GM21447 (cell line): Measurements from ENCODE around the gene PRR15.
"Not testable (repeated sequence)": the region's sequence is repeated elsewhere in the genome, so short reads cannot be mapped to it uniquely, and the experiment has no call there.

Experiments
- ATAC-seq: cut with Tn5 transposase; IDR thresholded peaks from one replicate; pipeline ENCODE4 v1.9.1; 2021; ENCODE audit not compliant: unreplicated experiment

PRR15 gene, protein sequence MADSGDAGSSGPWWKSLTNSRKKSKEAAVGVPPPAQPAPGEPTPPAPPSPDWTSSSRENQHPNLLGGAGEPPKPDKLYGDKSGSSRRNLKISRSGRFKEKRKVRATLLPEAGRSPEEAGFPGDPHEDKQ

DNA sequence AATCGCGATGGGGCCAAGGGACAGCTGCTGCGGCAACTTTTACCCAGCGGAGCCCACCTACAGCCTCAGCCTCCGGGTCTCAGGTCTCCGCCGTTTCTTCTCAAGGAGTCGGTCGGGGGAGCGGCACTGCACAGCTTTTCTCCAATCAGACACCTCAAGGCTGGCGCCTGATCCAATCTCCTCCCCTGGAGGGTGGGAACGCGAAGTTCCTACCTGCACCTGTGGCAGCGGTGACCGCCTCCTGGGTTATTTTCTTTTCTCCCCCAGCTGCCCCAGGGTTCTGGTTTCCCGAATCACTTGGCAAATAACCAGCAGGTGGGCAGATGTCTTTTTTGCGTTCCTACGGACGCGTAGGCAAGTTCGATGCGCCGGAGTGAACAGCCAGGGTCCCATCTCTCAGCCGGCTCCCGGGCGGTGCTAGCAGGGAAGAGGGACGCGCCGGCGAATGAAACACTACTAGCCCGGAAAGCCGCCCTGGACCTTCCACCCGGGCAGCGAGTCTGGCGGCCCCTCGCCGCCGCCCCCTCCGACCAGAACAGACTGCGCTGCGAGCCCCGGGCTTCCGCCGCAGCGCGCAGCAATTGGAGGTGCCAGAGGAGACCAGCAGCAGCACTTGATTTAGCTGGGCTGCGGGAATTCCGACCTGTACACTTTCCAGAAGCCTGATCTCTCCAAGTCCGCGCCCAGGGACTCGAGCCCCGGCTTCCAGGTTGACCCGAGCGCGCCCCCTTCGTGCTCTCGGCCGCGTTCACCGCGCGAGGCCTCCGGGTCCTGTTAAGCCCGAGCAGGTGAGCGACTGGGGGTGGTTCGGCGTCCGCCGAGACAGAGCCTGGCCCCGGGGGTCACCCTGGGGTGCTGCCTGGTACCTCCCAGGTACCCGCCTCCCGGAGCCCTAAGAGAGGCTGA is at the start of gene PRR15:
Gene PRR15, plus strand, starts transcription at position 246 of the 906 bp plus-strand sequence. CDS start 2,495 bp downstream, outside the sequence.
- ATAC-seq: no peak

DNA sequence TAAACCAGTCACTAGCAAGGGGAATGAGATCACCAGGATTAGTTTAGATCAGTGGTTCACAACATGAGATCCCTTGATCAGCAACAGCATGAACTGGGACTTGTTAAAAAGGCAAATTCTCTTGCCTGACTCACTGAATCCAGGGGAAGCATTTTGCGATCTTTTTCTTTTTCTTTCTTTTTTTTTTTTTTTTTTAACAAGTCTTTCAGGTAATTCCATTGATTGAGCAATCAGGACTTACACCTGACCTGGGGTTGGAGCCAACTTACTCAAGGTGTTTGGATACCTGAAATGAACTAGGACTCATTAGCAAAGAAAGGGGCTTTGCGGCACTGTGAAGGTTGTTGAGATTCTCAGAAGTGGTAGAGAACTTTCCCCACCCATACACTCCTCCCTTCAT is 47.1 kb upstream of the PRR15 start:
- ATAC-seq: no peak

DNA sequence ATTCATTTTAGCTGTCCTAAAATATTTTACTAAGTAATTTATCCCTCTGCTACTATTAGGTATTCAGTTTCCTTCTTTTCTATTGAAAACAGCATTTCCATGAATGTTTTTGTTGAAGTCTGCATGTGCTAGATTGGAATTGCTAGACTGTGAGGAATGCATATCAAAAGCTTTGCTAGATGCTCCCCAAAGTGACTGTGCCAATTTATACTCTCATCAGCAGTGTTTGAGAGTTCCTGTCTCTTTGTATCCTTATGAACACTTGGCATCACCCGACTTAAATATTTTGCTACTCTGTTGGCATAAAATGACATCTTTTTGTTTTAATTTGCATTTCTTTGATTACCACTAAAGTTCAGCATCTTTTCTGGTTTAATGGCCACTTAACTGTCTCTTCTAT is 45.0 kb upstream of the PRR15 start:
- no peak for ATAC-seq

DNA sequence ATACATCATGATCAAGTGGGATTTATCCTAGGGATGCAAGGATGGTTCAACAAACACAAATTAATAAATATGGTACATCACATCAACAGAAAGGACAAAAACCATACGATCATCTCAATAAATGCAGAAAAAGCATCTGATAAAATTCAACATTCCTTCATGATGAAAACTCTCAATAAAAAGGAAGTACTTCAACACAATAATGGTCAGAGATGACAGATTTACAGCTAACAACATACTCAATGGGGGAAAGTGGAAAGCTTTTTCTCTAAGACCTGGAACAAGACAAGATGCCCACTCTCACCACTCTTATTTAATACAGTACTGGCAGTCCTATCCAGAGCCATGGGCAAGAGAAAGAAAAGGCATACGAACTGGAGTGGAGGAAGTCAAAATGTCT is 39.9 kb upstream of the PRR15 start:
- ATAC-seq: no peak

DNA sequence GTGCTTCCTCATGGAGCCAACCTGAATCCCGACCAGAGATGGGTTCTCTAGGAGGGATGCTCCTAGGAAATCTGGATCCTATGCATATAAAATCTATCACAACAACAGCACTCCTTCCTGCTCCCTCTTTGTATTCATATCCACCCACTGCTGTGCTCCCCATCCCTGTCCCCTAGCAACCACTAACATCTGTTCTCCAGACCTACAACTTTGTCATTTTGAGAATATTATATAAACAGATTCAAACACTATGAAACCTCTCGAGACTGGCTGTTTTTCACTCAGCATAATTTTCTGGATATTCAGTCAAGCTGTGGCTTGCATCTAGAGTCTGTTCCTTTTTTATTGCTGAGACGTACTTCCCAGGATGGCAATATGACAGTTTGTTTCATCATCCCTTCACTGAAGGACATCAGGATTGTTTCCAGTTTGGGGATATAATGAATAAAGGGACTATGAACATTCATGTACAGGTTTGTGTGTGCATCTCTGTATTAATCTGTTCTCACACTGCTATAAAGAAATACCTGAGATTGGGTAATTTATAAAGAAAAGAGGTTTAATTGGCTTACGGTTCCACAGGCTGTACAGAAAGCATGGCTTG is 36.0 kb upstream of the PRR15 start:
- ATAC-seq: no peak

DNA sequence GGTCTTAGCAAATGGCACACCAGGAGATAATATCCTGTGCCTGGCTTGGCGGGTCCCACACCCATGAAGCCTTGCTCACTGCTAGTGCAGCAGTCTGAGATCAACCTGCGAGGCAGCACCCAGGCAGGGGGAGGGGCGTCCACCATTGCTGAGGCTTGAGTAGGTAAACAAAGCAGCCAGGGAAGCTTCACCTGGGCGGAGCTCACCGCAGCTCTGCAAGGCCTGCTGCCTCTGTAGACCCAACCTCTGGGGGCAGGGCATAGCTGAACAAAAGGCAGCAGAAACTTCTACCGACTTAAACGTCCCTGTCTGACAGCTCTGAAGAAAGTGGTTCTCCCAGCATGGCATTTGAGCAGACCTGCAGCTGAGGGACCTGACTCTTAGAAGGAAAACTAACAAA is 35.1 kb upstream of the PRR15 start:
- ATAC-seq: not testable (repeated sequence)

DNA sequence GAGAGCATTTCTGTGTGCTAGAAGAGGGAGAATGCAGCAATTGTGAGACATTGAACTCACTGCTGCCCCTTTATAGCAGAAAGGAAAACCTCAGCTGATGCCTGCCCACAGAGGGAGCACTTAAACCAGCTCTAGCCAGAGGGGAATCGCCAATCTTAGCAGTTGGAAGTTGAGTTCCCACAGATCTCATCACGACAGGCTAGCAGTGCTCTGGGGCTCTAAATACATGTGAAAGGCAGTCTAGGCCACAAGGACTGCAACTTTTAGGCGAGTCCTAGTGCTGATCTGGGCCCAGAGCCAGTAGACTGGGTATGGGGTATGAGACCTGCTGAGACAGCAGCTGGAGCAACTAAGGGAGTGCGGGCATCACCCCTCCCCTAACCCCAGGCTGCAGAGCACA is 25.2 kb upstream of the PRR15 start:
- no peak for ATAC-seq

DNA sequence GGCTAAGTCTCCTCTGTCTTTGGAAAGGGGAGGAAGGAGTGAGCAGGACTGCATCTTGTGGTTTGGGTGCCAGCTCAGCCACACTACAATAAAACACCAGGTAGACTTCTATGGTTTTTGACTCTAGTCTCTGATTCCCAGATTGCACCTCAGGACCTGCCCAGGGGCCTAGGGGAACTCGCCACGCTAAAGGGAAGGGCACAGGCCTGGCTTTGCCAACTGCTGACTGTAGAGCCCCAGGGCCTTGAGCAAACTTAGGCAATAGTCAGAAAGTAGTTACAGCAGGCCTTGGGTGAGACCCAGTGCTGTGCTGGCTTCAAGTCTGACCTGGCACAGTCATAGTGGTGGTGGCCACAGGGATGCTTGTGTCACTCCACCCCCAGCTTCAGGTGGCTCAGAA is 24.2 kb upstream of the PRR15 start:
- ATAC-seq: no peak

DNA sequence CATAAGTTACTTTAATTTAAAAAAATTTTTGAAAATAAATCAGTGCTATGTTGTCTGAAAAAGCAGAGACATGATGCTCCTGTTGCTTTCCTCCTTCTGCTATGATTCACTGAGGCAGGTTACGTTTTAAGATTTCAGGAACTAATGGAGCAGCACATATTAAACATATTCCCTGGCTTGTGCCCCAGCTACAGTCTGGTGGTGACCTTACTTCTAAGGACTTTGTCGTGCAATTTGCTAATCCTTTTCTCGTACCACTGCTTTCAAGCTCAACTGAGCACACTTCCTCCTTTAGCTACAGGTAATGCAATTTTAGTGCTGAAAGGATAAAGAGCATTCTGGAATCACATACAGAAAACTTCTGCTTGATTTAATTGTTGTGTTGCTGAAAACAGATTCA is 16.2 kb upstream of the PRR15 start:
- ATAC-seq: no peak

DNA sequence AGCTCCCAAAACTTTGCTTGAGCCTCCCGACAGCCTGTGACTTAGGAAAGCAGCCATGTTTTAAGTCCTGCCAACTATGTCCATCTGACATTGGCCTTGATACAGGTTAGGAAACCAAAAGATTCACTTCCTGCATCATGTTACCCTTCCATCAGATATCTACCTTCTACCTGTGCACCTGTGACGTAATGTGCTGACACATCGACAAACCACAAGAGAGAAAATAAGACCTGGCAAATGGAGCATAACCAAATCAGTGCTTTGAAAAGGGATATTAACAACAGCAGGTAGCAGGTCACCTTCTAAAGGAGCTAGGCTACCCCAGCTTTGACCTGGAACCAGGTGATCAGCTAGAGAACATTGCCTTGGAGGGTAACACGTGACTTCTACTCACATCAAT is 14.8 kb upstream of the PRR15 start:
- no peak for ATAC-seq

DNA sequence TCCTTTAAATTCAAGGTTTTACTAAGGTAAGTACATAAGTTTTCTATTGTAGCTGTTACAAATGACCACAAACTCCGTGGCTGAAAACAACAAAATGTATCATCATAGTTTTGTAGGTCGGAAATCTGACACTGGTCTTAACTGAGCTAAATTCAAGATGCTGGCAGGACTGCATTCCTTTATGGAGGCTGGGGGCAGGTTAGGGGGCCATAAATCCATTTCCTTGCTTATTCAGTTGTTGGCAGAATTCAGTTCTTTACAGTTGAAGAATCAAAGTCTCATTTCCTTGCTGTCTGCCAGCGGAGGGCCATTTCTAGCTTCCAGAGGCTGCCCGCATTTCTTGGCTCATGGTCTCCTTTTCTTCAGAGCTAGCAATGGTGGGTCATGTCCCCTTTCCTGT is 11.2 kb upstream of the PRR15 start:
- no peak for ATAC-seq

DNA sequence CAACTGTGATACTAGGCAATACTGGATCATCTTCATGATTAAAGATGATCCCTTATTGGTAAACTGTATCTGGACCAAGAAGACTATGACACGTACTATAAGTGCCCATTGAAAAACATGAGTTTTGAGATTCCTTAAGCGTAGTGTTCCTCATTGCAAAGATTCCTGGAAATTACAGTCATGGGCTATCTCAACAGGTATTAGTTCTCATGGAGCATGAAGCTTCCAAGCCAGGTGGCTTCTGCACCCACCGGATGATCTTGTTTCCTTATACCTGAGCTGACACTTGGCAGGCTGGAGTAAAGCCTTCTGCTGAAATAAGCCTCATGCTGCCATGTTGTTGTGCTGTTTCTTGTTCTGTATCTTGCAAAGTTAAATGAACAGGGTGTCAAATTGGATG is 8.6 kb upstream of the PRR15 start:
- ATAC-seq: no peak

DNA sequence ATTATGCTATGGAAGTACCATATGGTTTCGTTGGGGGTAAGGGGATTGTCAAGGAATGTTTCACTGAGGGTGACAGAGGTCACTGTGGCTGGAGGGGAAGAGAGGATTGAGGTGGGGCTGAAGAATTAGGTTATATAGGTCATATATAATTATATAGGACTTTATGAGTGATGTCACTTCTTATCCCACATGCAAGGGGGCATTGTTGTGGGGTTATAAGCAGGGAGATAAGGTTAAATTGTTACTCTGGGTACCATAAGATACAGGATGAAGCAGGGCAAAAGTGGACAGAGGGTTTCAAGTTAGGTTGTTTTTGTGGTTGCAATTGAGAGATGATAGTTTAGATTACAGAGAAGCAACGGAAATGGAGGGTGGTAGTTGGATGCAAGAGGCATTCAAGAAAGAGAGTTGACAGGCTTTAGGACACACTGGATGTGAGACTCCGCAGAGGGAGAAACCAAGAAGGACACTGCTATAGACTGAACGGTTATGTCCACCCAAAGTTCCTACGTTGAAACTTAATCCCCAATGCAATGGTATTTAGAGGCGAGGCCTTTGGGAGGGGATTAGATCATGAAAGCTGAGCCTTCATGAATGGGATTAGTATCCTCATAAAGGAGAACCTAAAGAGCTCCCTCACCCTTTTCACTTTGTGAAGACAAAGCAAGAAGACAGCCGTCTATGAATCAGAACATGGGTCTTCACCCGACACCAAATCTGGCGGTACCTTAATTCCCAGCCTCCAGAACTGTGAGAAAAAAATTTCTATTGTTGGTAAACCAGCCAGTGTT is 7.0 kb upstream of the PRR15 start:
- ATAC-seq: no peak

DNA sequence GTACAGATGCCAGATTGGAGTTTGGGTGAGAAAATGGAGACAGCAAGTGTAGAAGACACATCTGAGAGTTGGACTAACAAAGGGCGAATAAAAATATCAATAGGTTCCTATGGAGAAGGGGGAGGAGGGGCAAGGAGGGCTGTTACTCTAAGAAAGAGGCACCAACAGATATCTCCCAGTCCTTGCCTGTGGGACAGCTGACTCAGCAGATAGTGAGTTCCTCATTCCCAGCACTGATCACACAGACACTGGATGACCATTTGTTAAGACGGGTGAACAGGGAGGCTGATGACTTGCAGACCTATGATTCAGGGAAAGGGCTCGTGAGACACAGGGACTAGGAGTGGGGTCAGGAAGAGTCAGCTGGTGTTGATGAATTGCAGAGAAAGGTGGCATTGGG is 5.7 kb upstream of the PRR15 start:
- ATAC-seq: no peak

DNA sequence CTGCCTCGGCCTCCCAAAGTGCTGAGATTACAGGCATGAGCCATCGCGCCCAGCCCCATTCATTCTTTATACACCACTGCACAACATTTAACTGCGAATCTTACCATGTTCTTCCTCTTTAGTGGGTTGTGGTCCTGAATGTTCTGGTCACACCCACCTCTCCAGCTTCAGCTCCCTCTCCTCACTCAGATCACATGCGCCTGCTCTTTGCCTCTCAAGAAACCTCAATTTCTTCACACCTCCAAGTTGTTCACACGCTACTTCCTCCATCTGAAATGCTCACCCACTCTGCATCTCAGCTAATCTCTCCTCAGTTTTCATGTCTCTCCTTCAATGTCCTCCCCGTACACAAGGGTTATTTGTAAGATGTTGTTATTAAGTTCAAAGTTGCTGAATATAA is 2.4 kb upstream of the PRR15 start:
- no peak for ATAC-seq

DNA sequence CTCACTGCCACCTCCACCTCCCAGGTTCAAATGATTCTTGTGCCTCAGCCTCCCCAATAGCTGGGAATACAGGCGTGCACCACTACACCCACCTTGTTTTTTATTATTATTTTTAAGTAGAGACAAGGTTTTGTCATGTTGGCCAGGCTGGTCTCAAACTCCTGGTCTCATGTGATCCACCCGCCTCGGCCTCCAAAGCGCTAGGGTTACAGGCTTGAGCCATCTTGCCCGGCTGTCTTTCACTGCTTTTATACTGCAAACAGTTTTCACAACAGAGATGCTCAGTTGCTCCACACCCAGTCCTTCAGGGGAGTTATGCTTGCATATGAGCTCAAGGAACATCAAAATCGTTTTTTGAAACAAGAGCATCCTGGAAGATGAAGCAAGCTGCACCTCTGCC is 1.3 kb upstream of the PRR15 start:
- no peak for ATAC-seq

DNA sequence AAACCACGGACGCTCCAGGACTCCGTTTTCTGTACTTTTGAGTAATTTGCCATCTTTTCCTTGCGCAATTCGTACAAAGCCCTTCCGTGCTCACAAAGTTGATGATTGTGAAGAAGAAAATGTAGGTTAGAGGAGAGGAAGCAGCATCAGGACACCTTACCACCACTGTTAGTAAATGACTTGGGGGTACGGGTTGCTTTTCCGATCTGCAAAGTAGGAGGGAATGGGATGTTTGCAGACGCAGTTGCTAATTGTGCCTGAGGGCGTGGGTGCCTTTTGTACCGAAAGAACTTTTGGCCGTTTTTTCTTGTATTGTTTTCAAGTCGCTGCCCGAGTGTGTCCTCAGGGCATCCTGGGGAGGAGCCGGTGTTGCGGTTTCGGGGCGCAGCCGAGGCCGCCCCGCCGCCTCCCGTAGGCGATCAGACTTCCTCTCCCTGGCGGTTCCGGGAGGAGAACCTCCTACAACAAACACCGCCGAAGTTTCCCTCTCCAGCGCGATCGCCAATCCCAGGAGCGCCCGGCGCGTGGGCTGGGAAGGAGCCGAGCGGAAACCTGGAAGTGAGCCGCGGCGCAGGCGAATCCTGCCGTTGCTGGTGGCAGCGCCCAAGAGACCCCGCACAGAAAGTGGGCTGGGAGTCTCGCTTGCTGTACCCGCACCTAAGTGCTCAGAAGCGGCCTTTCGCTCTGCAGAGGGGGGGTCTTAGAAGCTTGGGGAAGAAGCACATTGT is 1.0 kb downstream of the PRR15 start:
- ATAC-seq: no peak

DNA sequence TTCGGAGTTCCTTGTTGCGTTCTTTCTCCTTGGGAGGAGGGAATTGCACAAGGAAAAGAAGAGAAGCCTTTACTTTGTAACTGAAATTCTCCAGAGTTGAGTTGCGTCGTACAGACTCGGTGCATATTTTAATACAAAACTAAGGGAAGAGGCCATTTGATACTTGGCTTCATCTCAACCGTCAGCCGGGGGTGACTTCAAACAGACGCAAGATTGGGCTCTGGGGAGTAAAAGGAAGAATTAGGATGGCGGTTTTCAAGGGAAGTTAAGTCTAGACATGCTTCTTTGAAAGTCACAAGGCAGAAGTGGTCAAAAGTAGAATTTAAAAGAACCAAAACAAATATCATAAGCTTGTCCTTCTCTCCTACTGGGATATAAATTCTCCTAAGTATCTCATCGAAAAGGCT is 1.6 kb downstream of the PRR15 start:
- no peak for ATAC-seq

DNA sequence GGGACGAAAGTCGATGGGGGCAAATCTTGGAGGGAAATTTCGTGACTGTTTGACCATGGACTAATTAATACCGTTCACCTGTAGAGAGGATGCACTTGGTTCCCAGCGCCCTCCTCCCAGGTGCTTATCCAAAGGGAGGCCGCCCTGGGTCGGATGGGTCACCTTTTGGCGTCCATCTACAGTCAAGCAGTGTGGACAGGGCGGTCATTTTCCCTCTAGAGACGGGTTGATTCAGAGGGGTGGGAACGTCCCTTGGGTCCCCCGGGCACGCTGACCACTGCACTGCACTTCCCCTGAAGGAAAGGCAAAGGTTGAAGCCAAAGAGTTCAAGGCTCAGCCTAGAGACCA is 2.0 kb downstream of the PRR15 start:
- ATAC-seq: no peak

DNA sequence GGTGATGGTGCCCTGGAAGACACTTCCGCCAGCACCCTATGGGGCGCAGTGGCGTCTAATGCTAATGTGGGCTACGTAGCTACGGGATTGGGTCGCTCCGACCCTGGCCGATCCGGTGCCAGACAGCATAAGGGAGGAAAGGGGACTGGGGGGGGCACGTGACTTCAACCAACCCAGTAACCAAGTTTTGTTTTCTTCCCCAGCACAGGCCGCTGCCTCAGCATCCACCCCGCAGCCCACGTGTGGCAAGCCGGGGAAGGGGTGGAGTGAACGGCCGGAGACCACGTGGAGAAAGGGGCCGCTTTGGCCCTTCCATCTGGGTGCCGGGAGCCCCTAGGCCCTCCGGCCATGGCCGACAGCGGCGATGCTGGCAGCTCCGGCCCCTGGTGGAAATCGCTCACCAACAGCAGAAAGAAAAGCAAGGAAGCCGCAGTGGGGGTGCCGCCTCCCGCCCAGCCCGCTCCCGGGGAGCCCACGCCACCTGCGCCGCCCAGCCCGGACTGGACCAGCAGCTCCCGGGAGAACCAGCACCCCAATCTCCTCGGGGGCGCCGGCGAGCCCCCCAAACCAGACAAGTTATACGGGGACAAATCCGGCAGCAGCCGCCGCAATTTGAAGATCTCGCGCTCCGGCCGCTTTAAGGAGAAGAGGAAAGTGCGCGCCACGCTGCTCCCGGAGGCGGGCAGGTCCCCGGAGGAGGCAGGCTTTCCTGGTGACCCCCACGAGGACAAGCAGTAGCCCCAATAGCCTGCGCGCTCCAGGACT is 2.5 kb downstream of the PRR15 start:
- no peak for ATAC-seq
